AG04450 (cell line): Measurements from ENCODE around the gene PAPPA. TPM values are rescaled to one million over a fixed set of nuclear protein-coding genes. Genes with fewer than 3 reads are reported as not detected.

ENCODE experiments used
- CTCF ChIA-PET: fragments of 300-600, 350-600 bp; formaldehyde crosslinking; extraction: SDS; loops from one replicate; lab custom pipeline; 2022; ENCODE audit warnings: antibody characterized with exemption, inconsistent platforms; lab: Charles Lee
- POLR2A ChIA-PET: fragments of 350-600 bp; formaldehyde crosslinking; extraction: SDS; loops from one replicate; lab custom pipeline; 2021; ENCODE audit warnings: antibody characterized with exemption, inconsistent platforms; lab: Yijun Ruan, JAX
- DNase-seq: peaks from one replicate; pipeline ENCODE4 v3.0.0-alpha.2; 2011; ENCODE audit warnings: low read depth, low spot score
- H3K27ac ChIP-seq: one replicate; pipeline ENCODE4 v1.5.1; 2012; ENCODE audit warnings: low read depth, low read length, control low read depth
- H3K27me3 ChIP-seq: one replicate; pipeline ENCODE4 v1.6.0; 2012; ENCODE audit warnings: low read length; ENCODE audit not compliant: control insufficient read depth, insufficient read depth
- H3K4me3 ChIP-seq: 2 replicates; pipeline ENCODE4 v1.5.1; 2011; ENCODE audit warnings: mild to moderate bottlenecking, low read depth, low read length, control low read depth
- H3K9me3 ChIP-seq: 2 replicates; pipeline ENCODE4 v1.5.1; 2012; ENCODE audit warnings: low read length; ENCODE audit not compliant: control insufficient read depth, insufficient read depth
- CTCF ChIP-seq: IDR thresholded peaks from 2 replicates; pipeline ENCODE4 v1.5.1; 2011; ENCODE audit warnings: low read depth, low read length, control low read depth, inconsistent platforms
- polyA plus RNA-seq: library from polyadenylated mRNA; depleted of rRNA; stranded (reverse); fragments of >200 nt; gene quantifications from 2 replicates; pipeline ENCODE4 v1.2.3, GENCODE V29; 2011

The PAPPA gene
- polyA plus RNA-seq, 1 experiment, result 65.0 TPM

- ChIA-PET CTCF (interaction anchor here (0.7 to 3.8 kb wide), 2 partner anchors 298 to 562 kb away, joined by 3 to 37 read pairs; no protein-coding TSS in a partner anchor), POLR2A (interaction anchor here (0.7 to 7.2 kb wide), 12 partner anchors 39 to 565 kb away, joined by 3 to 104 read pairs (median 3); no protein-coding TSS in a partner anchor)
- no peak for TF ChIP-seq CTCF
- Histone ChIP-seq H3K9me3 (no peaks in the 10 kb centered on the region), H3K27ac (peak overlapping the region; percentile 95), H3K27me3 (no peaks in the 10 kb centered on the region), H3K4me3 (peak overlapping the region; percentile 89)
- no peak for DNase-seq
Observed at GRCh38 chr9:116154976-116155697, 1.5 kb downstream of the PAPPA start.

GRCh38 chr9:116155698-116156039, 2.1 kb downstream of the PAPPA start:
- H3K4me3 ChIP-seq, result peak overlapping the region; percentile 89
- no peaks in the 10 kb centered on the region for H3K27me3 ChIP-seq
- TF ChIP-seq CTCF, result no peak
- CTCF ChIA-PET, result interaction anchor here (0.7 kb wide), 1 partner anchor 297 kb away, joined by 3 read pairs; no protein-coding TSS in a partner anchor
- POLR2A ChIA-PET, result interaction anchor here (0.7 to 7.2 kb wide), 9 partner anchors 38 to 566 kb away, joined by 3 to 104 read pairs (median 3); no protein-coding TSS in a partner anchor
- no peaks in the 10 kb centered on the region for H3K9me3 ChIP-seq
- DNase-seq, result no peak
- peak overlapping the region; percentile 95 for H3K27ac ChIP-seq

GRCh38 chr9:116156621-116157314, 3.2 kb downstream of the PAPPA start:
- H3K4me3 ChIP-seq, result peak overlapping the region; percentile 89
- CTCF ChIA-PET, result interaction anchor here (0.5 kb wide), 1 partner anchor 99 kb away, joined by 3 read pairs; no protein-coding TSS in a partner anchor
- H3K27ac ChIP-seq, result peak overlapping the region; percentile 84
- H3K27me3 ChIP-seq, result no peaks in the 10 kb centered on the region
- POLR2A ChIA-PET, result interaction anchor here (1.2 to 7.2 kb wide), 6 partner anchors 70 to 567 kb away, joined by 3 to 104 read pairs (median 4); no protein-coding TSS in a partner anchor
- TF ChIP-seq CTCF, result no peak
- DNase-seq, result no peak
- H3K9me3 ChIP-seq, result no peaks in the 10 kb centered on the region

- CTCF ChIA-PET, result interaction anchor here (0.5 kb wide), 1 partner anchor 98 kb away, joined by 3 read pairs; no protein-coding TSS in a partner anchor
- no peak for TF ChIP-seq CTCF
- peak overlapping the region; percentile 89 for H3K4me3 ChIP-seq
- H3K27me3 ChIP-seq, result no peaks in the 10 kb centered on the region
- H3K27ac ChIP-seq, result peak overlapping the region; percentile 84
- POLR2A ChIA-PET, result interaction anchor here (1.2 to 7.2 kb wide), 2 partner anchors 130 to 214 kb away, joined by 5 to 104 read pairs; no protein-coding TSS in a partner anchor
- no peaks in the 10 kb centered on the region for H3K9me3 ChIP-seq
- DNase-seq, result no peak
Observed at GRCh38 chr9:116157436-116158138, 4.0 kb downstream of the PAPPA start.
